ENCODE measurements around the gene CCSER1.

GRCh38 chr4:90670183-90670582, 543.0 kb downstream of the CCSER1 start:
- no peak for TF ChIP-seq CTCF (conservative IDR thresholded peaks at IDR 0.05; ENCODE audit: low read length)
- TF ChIP-seq EZH2phosphoT487 (IDR thresholded peaks at IDR 0.05; ENCODE audit: borderline replicate concordance, low read depth, low read length), result no peak
